AG09319 (cell line): ENCODE results near the gene BHLHE40.
"Not testable (repeated sequence)": the region's sequence is repeated elsewhere in the genome, so short reads cannot be mapped to it uniquely, and the experiment has no call there.

Experiments used
- DNase-seq: peaks from one replicate; pipeline ENCODE4 v3.0.0-alpha.2; 2010; ENCODE audit warnings: low read depth; ENCODE audit errors: extremely low read depth
- TF ChIP-seq, protein P1 (sequence below): IDR thresholded peaks from 2 replicates; pipeline ENCODE4 v1.5.1; 2011; ENCODE audit warnings: low read depth, mild to moderate bottlenecking, inconsistent platforms, low read length, moderate library complexity

The BHLHE40 gene

DNA sequence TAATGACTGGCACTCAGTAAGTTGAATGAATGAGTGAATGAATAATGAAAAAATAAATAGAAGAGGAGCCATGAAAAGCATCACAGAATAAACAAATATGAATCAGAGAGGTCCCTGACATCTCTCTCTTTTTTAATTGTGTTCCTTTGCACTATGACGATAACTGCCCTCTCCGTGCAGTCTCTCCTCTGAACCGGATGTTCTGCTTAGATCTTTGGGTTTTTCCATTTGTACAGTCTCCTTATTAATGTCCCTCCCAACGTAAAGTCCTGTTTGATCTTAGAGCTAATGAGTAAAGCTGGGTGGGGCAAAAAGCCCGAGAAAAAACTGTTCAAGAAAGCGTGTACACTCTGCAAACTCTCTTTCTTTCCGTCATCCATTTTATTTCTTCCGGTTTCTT, 28.3 kb upstream of the BHLHE40 start:
- TF ChIP-seq, protein P1, sequence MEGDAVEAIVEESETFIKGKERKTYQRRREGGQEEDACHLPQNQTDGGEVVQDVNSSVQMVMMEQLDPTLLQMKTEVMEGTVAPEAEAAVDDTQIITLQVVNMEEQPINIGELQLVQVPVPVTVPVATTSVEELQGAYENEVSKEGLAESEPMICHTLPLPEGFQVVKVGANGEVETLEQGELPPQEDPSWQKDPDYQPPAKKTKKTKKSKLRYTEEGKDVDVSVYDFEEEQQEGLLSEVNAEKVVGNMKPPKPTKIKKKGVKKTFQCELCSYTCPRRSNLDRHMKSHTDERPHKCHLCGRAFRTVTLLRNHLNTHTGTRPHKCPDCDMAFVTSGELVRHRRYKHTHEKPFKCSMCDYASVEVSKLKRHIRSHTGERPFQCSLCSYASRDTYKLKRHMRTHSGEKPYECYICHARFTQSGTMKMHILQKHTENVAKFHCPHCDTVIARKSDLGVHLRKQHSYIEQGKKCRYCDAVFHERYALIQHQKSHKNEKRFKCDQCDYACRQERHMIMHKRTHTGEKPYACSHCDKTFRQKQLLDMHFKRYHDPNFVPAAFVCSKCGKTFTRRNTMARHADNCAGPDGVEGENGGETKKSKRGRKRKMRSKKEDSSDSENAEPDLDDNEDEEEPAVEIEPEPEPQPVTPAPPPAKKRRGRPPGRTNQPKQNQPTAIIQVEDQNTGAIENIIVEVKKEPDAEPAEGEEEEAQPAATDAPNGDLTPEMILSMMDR = no peak
- DNase-seq = no peak

DNA sequence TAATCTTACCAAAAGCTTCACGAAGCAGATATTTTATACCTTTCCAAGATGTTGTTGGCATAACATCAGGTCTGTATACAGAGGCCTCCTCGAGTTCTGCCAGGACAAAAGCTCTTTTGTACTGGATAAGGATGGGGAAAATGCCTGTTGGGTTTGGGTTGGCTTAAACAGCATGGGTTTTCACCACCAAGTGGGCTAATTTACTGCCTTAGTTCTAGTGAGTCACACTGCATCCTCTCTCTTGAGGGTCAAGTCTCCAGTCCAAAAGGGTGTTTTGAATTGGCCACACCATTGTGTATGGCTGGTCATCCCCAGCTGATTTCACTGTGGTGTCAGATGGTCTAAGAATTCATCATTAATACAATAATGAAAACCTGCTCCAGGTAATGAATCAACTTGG, 26.1 kb upstream of the BHLHE40 start:
- TF ChIP-seq, protein P1 = no peak
- no peak for DNase-seq

DNA sequence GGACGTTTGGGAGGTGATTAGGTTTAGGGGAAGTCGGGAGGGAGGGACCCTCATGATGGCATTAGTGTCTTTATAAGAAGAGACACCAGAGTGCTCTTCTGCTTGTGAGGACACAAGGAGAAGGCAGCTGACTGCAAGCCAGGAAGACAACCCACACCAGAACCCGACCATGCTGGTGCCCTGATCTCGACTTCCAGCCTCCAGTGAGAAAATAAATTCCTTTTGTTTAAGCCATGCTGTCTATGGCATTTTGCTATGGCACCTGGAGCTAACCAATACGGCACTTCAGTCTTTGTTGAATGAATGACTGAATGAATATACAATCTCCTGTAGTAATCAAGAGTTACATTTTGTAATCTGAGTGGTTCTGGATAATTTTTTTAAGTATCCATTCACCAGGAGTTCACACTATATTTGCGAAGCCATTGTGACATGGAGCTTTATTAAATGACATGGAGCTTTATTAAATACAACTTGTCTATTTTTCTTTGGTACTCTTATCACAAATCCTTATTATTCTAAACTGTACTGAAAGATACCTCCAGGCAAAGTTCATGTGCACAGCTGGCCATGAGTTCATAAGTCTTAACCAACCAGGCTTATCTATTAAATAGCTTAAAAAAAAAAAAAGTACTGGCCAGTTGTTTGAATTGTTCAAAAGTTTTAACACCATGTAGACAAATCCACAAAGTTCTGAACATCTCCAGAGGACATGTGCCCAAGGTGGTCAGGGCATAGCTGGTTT, 24.8 kb upstream of the BHLHE40 start:
- TF ChIP-seq, protein P1 = no peak
- no peak for DNase-seq

- no peak for DNase-seq
- TF ChIP-seq, protein P1 = no peak
Measured at GRCh38 chr3:4956099-4956498, 23.1 kb upstream of the BHLHE40 start.

- no peak for DNase-seq
- TF ChIP-seq, protein P1 = no peak
Measured at GRCh38 chr3:4956738-4957137, 22.5 kb upstream of the BHLHE40 start.

DNA sequence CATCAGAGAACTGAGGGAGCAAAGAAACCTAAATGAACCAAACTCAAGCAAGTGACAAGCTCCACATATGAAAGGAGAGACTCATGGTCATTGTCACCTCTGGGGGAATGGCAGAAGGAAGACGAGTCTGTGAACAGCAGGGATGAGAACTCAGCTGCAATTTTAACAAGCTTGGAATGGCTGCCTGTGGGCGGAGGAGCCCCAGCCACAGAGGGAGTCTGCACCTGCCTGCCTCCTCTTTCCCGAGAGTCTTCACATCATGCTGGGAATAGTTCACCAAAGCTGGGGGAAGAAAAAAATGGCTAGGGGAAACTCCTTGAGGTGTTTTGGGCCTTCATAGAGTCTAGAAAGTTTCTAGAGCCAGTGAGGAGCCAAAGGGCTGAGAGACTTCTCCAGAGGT, 21.3 kb upstream of the BHLHE40 start:
- TF ChIP-seq, protein P1 = no peak
- no peak for DNase-seq

DNA sequence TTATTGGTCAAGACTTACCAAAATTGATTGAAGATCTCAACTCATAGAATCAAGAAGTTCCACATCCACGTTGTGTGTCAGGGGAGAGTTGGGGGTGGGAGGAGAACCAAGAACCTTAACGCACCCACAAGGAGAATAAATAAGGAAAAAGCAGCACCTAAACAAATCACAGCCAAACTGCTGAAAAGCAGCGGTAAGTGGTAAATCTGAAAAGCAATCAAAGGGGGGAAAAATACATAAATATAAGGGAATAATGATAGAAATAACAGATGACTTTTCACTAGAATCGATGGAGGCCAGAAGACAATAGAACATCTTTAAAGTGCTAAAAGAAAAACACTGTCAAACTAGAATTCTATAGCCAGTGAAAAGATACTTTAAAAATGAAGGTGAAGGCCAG, 20.1 kb upstream of the BHLHE40 start:
- DNase-seq = no peak
- TF ChIP-seq, protein P1 = no peak

GRCh38 chr3:4961865-4962264, 17.4 kb upstream of the BHLHE40 start:
- not testable (repeated sequence) for DNase-seq
